CD14-positive monocyte (primary cell): ENCODE data around the gene EDRF1. TPM values are rescaled to one million over a fixed set of nuclear protein-coding genes. Genes with fewer than 3 reads are reported as not detected.

Experiments used
- DNase-seq, 3 donors: peaks; one replicate each; pipeline ENCODE4 v3.0.0-alpha.2; 2011 to 2022
- H2AFZ ChIP-seq: 2 replicates; pipeline ENCODE4 v1.6.0; 2012; ENCODE audit warnings: mild to moderate bottlenecking, low read depth, low read length, inconsistent platforms; ENCODE audit not compliant: insufficient read depth, poor library complexity, severe bottlenecking
- H3K27ac ChIP-seq, 2 donors: 1 replicate in 1 of 2; 2 replicates in 1 of 2; pipeline ENCODE4 v1.5.1; 2012 to 2013; ENCODE audit warnings: low read length in 2 of 2, control low read depth in 1 of 2, inconsistent platforms in 1 of 2, low read depth in 1 of 2, mild to moderate bottlenecking in 1 of 2
- H3K27me3 ChIP-seq, 2 donors: one replicate each; pipeline versions ENCODE4 v1.6.0 to v1.6.1; 2011 to 2013; ENCODE audit warnings: low read length in 2 of 2; ENCODE audit not compliant: control insufficient read depth in 2 of 2, insufficient read depth in 2 of 2
- H3K36me3 ChIP-seq, 2 donors: replicated peaks in 1 of 2; 1 replicate in 1 of 2; 2 replicates in 1 of 2; pipeline versions ENCODE4 v1.5.1 to v1.6.1; 2012 to 2013; ENCODE audit warnings: low read length in 2 of 2, control low read depth in 1 of 2, inconsistent platforms in 1 of 2, mild to moderate bottlenecking in 1 of 2; ENCODE audit not compliant: insufficient read depth in 2 of 2, control insufficient read depth in 1 of 2
- H3K4me1 ChIP-seq, 2 donors: 1 replicate in 1 of 2; 2 replicates in 1 of 2; pipeline versions ENCODE4 v1.5.1 to v1.6.1; 2012 to 2013; ENCODE audit warnings: low read length in 2 of 2, control low read depth in 1 of 2, inconsistent platforms in 1 of 2, mild to moderate bottlenecking in 1 of 2, moderate library complexity in 1 of 2; ENCODE audit not compliant: insufficient read depth in 2 of 2, control insufficient read depth in 1 of 2
- H3K4me2 ChIP-seq: replicated peaks from 2 replicates; pipeline ENCODE3; 2012; ENCODE audit warnings: low read length, moderate library complexity, mild to moderate bottlenecking; ENCODE audit not compliant: poor library complexity, severe bottlenecking; ENCODE audit errors: extremely low read depth
- H3K4me3 ChIP-seq, 3 experiments: fragments of 200-600 bp in 1 of 3; sonication (generic) in 1 of 3; replicated peaks in 1 of 3; 1 replicate in 2 of 3; 2 replicates in 1 of 3; pipeline ENCODE4 v1.5.1; 2011 to 2013; ENCODE audit warnings: low read length in 3 of 3, mild to moderate bottlenecking in 3 of 3, control low read depth in 2 of 3, low read depth in 2 of 3, inconsistent platforms in 1 of 3, moderate library complexity in 1 of 3
- H3K79me2 ChIP-seq: 2 replicates; pipeline ENCODE4 v1.6.0; 2012; ENCODE audit warnings: mild to moderate bottlenecking, control low read depth, inconsistent platforms, low read length, moderate library complexity; ENCODE audit not compliant: insufficient read depth
- H3K9ac ChIP-seq: 2 replicates; pipeline ENCODE4 v1.6.0; 2017; ENCODE audit warnings: low read length, mild to moderate bottlenecking; ENCODE audit not compliant: insufficient read depth, poor library complexity, severe bottlenecking
- H3K9me3 ChIP-seq, 2 donors: replicated peaks in 1 of 2; 1 replicate in 1 of 2; 2 replicates in 1 of 2; pipeline versions ENCODE4 v1.5.1 to v1.6.1; 2012 to 2013; ENCODE audit warnings: low read length in 2 of 2, control low read depth in 1 of 2; ENCODE audit not compliant: control insufficient read depth in 1 of 2, insufficient read depth in 1 of 2
- H4K20me1 ChIP-seq: 2 replicates; pipeline ENCODE4 v1.6.0; 2012; ENCODE audit warnings: mild to moderate bottlenecking, low read length, control low read depth, moderate library complexity; ENCODE audit not compliant: insufficient read depth
- H3K27ac Mint-ChIP-seq, 7 donors: one replicate each; pipeline ENCODE4 v1.8.0; 2020; ENCODE audit warnings: mild to moderate bottlenecking in 7 of 7, mixed read lengths in 7 of 7, moderate library complexity in 6 of 7, inconsistent platforms in 2 of 7
- H3K27me3 Mint-ChIP-seq, 3 donors: one replicate each; pipeline ENCODE4 v1.8.0; 2021 to 2022; ENCODE audit warnings: low read depth in 3 of 3, mild to moderate bottlenecking in 3 of 3, mixed read lengths in 3 of 3, moderate library complexity in 3 of 3, inconsistent platforms in 1 of 3
- H3K36me3 Mint-ChIP-seq, 2 donors: one replicate each; pipeline ENCODE4 v1.8.0; 2020; ENCODE audit warnings: mixed read lengths in 2 of 2, inconsistent platforms in 1 of 2, mild to moderate bottlenecking in 1 of 2
- H3K4me1 Mint-ChIP-seq: one replicate; pipeline ENCODE4 v1.8.0; 2020; ENCODE audit warnings: mild to moderate bottlenecking, mixed read lengths
- H3K4me3 Mint-ChIP-seq, 2 donors: one replicate each; pipeline ENCODE4 v1.8.0; 2020; ENCODE audit warnings: mild to moderate bottlenecking in 2 of 2, mixed read lengths in 2 of 2, moderate library complexity in 1 of 2
- H3K9me3 Mint-ChIP-seq, 7 donors: one replicate each; pipeline ENCODE4 v1.8.0; 2020 to 2022; ENCODE audit warnings: mixed read lengths in 7 of 7, mild to moderate bottlenecking in 6 of 7, moderate library complexity in 6 of 7, inconsistent platforms in 2 of 7
- WGBS: methylation state at CpG from one replicate; pipeline ENCODE4 v1.1.5; 2013; ENCODE audit warnings: missing lambda C conversion rate; ENCODE audit not compliant: insufficient coverage; 5-methylcytosine and 5-hydroxymethylcytosine counted together
- intact Hi-C, 2 donors: fragments of 100-400 bp; cut with micrococcal nuclease; formaldehyde crosslinking; loops; one replicate each; pipeline versions ENCODE4 v1.15.0 to v1.15.1; 2023
- polyA plus RNA-seq, 3 donors: library from polyadenylated mRNA; depleted of rRNA in 1 of 3; unstranded in 2 of 3; stranded (reverse) in 1 of 3; fragments of 300-500 nt in 2 of 3; fragments of >200 nt in 1 of 3; fragmentation: Illumina TruSeq in 2 of 3; gene quantifications; 1 replicate in 2 of 3; 2 replicates in 1 of 3; pipeline ENCODE4 v1.2.3, GENCODE V29; 2012 to 2021
- TF ChIP-seq, protein P1 (sequence below): fragments of 200-600 bp; IDR thresholded peaks from one replicate; pipeline ENCODE4 v1.8.0; 2022; ENCODE audit warnings: antibody characterized with exemption, mild to moderate bottlenecking

EDRF1 gene
- polyA plus RNA-seq, 3 donors: 4.6 to 21.4 (median 5.3) TPM

DNA sequence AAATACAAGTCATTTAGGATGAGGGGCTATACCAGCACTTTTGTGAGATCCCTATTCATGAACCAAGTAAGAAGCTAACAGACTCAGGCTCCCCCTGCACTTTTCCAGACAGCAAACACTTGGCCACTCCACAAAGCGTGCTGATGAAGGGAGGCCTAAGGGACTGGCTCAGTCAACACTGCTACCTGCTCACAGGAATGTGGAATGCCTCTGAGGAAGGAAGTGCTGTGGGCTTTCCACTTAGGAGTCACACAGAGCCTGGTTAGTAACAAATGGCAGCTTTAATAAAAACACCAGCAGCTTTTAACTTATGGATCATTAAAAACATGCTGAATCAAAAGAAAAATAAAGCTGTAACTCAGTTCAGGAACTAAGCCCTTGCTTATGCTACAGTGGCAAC lies 88.5 kb downstream of the EDRF1 start:
- Histone ChIP-seq H3K4me3 (no peak overlapping the region), H3K9me3 (no peaks in the 10 kb centered on the region), H3K36me3 (peaks cover 48 to 82% of the 10 kb centered on the region in 2 donors), H3K9ac (no peak overlapping the region), H3K27me3 (no peaks in the 10 kb centered on the region), H3K4me1 (no peaks in the 10 kb centered on the region), H4K20me1 (no peaks in the 10 kb centered on the region), H3K27ac (no peak overlapping the region), H3K79me2 (no peaks in the 10 kb centered on the region), H2AFZ (no peak overlapping the region), H3K4me2 (no peak overlapping the region)
- TF ChIP-seq, protein P1, sequence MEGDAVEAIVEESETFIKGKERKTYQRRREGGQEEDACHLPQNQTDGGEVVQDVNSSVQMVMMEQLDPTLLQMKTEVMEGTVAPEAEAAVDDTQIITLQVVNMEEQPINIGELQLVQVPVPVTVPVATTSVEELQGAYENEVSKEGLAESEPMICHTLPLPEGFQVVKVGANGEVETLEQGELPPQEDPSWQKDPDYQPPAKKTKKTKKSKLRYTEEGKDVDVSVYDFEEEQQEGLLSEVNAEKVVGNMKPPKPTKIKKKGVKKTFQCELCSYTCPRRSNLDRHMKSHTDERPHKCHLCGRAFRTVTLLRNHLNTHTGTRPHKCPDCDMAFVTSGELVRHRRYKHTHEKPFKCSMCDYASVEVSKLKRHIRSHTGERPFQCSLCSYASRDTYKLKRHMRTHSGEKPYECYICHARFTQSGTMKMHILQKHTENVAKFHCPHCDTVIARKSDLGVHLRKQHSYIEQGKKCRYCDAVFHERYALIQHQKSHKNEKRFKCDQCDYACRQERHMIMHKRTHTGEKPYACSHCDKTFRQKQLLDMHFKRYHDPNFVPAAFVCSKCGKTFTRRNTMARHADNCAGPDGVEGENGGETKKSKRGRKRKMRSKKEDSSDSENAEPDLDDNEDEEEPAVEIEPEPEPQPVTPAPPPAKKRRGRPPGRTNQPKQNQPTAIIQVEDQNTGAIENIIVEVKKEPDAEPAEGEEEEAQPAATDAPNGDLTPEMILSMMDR: no peak
- intact Hi-C loops: no loop called here
- Mint-ChIP-seq H3K9me3 (peaks cover 0 to 1% (median 0%) of the 10 kb centered on the region in 7 donors), H3K4me3 (no peak overlapping the region), H3K36me3 (peaks cover 54 to 62% of the 10 kb centered on the region in 2 donors), H3K4me1 (no peaks in the 10 kb centered on the region), H3K27ac (no peak overlapping the region), H3K27me3 (no peaks in the 10 kb centered on the region)
- no CpG with 5 or more reads among the region's 1 CpG for WGBS
- no peak for DNase-seq

- no peaks in the 10 kb centered on the region for H3K4me1 Mint-ChIP-seq
- no peak overlapping the region for H2AFZ ChIP-seq
- no peaks in the 10 kb centered on the region for H3K4me1 ChIP-seq
- intact Hi-C loops: no loop called here
- peaks cover 58 to 82% of the 10 kb centered on the region in 2 donors for H3K36me3 ChIP-seq
- no peak overlapping the region for H3K4me3 ChIP-seq
- no peaks in the 10 kb centered on the region for H4K20me1 ChIP-seq
- no CpG with 5 or more reads among the region's 1 CpG for WGBS
- H3K4me3 Mint-ChIP-seq: no peak overlapping the region
- no peak overlapping the region for H3K4me2 ChIP-seq
- DNase-seq: no peak
- H3K9ac ChIP-seq: no peak overlapping the region
- H3K79me2 ChIP-seq: no peaks in the 10 kb centered on the region
- H3K27me3 Mint-ChIP-seq: peaks cover 0 to 1% (median 0%) of the 10 kb centered on the region in 3 donors
- no peaks in the 10 kb centered on the region for H3K27me3 ChIP-seq
- TF ChIP-seq, protein P1: no peak
- peaks cover 67 to 68% of the 10 kb centered on the region in 2 donors for H3K36me3 Mint-ChIP-seq
- no peaks in the 10 kb centered on the region for H3K9me3 ChIP-seq
- no peak overlapping the region for H3K27ac Mint-ChIP-seq
- no peak overlapping the region for H3K27ac ChIP-seq
- H3K9me3 Mint-ChIP-seq: peaks cover 0 to 1% (median 0%) of the 10 kb centered on the region in 7 donors
These were observed 91.7 kb downstream of the EDRF1 start for GRCh38 chr10:125811251-125811650.
